H4 (cell line): ENCODE measurements around the gene RAP1GAP. TPM values are rescaled to one million over a fixed set of nuclear protein-coding genes. Genes with fewer than 3 reads are reported as not detected.
"Not testable (repeated sequence)": the region's sequence is repeated elsewhere in the genome, so short reads cannot be mapped to it uniquely, and the experiment has no call there.

Source experiments
- DNase-seq: peaks from one replicate; pipeline ENCODE4 v3.0.0-alpha.2; 2015; ENCODE audit warnings: low spot score
- total RNA-seq: library from RNA; depleted of rRNA; stranded (reverse); fragments of >200 nt; shearing (Covaris generic); gene quantifications from 2 replicates; pipeline ENCODE4 v1.2.3, GENCODE V29; 2014

Gene RAP1GAP
- total RNA-seq, 1 experiment from 2014 or later: 2.0 TPM

- no peak for DNase-seq
Measured at GRCh38 chr1:21644348-21644747, 24.8 kb downstream of the RAP1GAP start.

GRCh38 chr1:21643624-21644023, 25.5 kb downstream of the RAP1GAP start:
- no peak for DNase-seq

DNA sequence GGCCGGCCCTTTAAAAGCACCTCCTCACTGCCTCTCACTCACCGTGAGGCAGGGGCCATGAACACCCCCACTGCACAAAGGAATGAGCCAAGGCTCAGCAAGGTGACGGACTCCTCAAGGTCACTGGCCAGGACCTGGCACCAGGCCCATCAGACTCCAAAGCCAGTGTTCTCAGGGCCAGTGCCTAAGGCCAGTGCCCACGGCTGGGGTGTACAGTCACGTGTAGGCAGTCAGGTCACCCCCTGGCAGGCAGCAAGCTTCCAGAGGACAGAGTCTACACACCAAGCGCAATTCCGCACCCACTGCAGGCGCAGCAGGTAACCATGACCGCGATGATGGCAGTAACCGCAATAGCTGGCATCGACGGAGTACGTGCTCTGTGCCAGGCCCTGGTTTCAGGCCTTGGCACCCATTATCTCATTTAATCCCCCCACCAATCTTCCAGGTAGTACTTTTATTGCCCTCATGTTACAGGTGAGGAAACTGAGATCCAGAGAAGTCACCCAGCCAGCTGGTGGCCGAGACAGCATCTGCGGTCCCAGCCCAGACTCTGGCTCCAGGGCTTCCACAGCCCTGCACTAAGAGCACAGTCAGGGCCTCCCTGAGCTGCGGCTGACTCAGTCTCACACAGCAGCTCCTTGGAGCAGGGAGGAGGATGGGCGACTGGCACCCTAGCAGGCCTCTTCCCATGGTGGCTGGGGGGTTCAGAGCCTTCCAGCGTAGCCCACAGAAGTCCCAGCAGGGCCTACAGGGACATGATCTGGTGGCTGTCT, 27.0 kb downstream of the RAP1GAP start:
- DNase-seq: no peak

- DNase-seq: no peak
Measured at GRCh38 chr1:21641537-21641936, 27.6 kb downstream of the RAP1GAP start.

DNA sequence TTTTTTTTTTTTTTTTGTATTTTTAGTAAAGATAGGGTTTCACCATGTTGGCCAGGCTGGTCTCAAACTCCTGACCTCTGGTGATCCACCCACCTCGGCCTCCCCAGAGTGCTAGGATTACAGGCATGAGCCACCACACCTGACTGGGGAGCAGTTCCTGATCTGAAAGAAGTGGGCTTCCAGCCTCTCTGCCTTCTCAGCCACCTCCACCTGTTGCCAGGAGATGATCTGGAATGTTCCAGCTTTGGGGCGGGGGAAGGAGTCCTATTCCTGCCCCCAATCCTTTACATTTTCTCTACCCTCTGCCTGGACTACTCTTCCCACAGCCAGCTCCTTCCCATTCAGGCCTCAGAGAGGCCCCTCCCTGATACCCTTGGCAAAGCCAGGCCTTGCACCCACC, 28.1 kb downstream of the RAP1GAP start:
- DNase-seq: no peak

DNA sequence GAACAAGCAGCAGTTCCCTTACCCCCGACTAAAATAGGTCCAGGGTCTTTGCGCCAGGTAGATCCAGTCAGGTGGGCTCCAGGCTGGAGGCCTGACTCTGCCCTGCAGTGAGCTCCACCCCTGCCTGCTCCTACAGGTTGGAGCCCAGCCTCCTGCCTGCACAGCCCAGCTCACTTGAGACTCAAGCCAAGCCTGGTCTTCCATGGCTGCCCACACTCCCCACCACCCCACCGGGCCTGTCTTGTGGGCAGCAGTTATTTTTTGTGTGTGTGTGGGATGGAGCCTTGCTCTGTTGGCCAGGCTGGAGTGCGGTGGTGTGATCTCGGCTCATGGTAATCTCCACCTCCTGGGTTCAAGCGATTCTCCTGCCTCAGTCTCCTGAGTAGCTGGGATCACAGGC, 28.5 kb downstream of the RAP1GAP start:
- DNase-seq: no peak

- no peak for DNase-seq
Measured at GRCh38 chr1:21639594-21640041, 29.5 kb downstream of the RAP1GAP start.

DNA sequence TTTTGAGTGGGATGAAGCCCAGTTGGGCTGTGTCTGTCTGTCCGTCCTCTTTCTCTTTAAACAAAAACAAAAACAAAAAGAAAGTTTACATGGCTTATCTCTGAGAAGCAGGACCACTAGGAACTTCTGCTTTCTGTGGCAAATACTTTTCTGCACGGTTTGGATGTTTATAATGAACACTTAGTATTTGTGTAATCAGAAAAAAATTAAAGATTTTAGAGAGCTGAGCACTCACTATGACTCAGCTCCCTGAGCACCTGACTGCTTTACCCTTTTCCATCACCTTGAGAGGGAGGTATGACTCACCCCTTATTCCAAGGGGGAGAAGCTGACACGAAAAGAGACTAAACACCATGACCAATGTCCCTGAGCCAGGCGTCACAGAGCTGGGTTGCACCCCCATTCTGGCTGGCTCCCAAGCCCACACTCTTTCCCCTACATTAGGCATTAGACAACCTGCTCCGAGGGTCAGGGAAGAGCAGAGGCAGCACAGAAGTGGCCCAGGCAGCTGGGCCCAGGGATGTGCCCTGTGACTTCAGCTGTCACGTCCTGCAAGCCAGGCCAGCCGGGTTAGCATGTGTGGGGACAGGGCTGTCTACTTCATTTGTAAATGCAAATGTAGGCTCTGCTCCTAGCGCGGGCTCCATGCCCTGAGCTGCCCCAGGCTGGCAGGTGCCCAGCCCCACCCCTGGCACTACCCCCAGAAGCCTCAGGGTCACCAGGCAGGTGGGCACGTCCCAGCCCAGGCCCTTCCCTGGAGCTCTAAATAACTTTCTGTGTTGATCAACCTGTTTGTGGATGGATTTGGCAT, 30.4 kb downstream of the RAP1GAP start:
- DNase-seq: peak; percentile 96

DNA sequence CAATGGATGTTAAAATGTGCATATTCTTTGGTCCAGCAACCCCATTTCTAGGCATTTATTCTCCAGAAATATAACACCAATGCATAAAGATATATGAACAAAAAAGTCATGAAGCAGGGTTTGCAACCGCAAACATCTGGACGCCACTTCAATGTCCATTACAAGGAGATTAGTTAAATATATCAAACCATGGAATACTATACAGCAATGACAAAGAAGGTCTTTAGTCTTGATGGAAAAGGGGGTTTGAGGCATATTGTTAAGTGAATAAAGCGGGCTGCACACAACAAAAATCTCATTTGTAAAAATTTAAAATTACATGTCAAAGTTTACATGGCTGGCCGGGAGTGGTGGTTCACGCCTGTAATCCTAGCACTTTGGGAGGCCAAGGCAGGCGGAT, 31.6 kb downstream of the RAP1GAP start:
- DNase-seq: no peak

DNA sequence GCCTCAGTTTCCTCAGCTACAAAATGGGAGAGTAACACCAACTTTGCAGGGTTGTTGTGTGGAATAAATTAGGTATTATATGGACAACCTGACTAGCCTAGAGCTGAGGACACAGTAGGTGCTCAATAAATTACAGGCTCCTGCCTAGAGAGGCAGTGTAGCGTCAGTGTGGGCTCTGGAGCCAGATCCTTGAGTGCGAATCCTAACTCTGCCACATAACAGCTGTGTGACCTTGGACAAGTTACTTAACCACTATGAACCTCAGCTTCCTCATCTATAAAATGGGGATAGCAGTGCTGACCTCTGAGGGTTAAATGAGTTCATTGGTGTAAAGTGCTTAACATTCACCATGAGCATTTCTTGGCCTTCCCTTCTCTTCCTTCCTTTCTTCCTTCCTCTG, 33.1 kb downstream of the RAP1GAP start:
- no peak for DNase-seq

DNA sequence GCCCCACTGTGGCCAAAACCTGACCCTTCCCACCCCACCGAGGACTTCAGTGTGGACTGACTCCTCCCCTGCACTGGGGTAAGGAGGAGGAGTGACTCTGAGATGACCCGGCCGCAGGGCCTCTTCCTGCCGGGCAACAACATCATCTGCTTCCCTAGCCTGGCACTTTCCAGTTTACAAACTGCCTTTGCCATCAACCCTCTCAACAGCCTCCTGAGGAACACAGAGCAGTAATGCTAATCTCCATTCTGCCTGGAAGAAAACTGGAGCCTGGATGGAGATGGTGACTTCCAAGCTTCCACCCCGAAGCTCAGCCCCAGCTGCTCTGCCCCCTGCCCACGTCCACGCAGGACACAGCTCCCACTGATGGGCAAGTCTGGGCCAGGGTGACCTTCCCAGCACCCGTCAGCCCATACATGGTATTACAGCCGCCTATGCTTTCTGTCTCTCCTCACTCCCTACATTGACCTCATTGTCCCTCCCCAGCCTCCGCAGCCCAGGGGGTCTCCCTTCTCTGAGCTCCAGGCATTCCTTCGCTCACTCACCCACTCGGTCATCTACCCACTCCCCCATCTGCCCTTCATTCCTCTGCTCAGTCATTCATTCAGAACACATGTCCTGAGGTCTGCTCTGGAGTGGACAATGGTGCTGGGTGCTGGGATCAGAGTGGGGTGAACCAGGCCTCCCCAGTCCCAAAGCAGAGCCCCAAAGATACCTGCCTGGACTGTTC, 34.2 kb downstream of the RAP1GAP start:
- DNase-seq: no peak

DNA sequence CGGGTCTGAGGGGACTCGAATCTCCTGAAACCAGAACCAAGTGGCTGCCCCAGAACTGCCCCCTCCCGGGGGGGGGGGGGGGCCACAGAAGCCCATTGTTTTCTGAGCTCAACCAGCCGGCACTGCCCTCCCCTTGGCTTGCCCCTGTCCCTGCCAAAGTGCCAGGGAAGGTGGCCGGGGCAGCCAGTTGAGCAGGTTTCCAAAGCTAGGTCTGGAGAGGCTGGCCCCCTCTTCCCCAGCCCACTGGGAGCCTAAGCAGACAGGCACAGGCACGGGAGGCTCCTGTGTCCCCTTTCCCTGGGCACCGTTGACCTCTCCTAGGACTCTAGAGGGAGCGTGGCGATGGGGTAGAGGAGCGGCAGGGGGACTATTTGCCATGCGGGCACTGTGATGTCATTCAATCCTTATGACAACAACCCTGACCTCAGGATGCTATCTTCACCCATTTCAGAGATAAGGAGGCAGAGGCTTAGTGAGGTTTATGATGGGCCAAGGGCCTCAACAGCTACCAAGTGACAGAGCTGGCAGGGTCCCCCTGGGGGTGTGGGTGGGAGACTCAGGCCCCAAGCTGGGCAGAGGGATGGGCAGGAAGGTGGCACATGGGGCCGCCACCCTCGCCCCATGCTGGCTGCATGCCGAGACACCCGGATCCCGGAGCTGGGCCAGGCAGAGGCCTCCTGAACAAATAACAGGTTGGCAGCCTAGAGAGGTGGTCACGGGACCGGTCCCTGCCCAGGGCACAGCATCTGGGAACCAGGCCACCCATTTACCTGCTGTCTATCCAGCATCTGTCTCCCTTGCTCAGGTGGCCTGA, 35.0 kb downstream of the RAP1GAP start:
- DNase-seq: no peak

DNA sequence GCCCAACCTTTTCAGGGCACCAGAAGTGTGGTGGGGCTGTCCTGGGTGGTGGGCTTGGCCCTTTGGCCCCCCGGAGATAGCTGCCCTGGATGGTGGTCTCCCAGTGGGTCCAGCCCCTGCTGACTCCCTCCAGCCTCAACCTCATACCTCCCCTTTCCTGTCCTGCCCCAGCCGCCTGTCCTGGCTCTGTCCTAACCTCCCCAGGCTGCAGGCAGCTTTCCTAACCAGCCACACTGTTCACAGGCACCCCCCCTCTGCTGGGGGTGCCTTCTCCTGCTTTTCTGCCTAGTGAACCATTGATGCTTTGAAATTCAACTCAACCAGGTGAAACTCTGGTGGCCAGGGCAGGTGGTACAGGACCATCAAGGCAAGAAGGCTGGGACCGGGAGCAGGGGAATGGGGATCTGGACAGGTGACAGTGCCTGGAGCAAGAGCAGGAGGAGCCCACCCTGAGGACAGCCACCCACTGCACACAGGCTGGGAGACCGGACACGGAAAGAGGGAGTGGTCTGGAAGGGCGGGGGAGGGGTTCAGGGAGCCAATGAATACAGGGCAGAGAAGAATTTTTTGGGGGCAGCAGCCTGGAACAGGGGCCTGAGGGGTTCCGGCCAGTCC, 35.9 kb downstream of the RAP1GAP start:
- DNase-seq: no peak

DNA sequence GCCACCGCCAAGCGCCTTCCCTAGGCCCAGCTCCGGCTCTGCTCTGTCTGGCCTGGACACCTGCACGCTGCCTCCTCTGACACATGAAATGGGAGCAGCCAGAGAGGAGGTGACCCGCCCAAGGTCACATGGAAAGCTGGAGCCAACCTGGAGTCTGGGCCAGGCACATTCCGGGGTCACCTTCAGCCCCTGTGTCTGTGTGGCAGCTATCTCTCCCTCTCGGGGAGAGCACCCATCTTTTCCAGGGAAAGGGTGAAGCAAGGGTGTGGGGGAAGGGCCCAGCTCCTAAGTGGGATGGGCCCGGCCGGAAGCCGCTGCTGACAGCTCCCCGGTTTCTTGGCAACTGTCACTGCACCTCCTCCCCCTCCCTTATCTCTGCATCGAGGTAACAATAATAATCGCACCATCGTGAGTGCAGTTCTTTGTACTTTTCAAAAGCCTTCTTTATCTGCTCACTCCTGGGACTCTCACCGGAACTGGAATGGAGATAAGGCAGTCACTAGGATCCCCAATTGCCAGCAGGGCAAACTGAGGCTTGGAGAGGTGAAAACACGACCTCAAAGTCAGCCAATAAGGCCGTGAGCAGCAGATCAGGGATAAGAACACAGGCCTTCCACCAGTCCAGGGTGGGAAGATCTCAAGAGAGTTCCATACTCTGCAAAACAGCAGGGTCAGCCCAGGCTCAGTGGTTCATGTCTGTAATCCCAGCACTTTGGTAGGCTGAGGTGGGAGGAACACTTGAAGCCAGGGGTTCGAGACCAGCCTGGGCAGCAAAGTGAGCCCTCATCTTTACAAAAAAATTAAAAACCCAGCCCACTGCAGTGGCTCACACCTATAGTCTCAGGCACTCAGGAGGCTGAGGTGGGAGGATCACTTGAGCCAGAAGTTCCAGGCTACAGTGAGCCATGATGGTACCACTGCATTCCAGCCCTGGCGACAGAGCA, 36.9 kb downstream of the RAP1GAP start:
- DNase-seq: peak; percentile 29

- DNase-seq: not testable (repeated sequence)
Measured at GRCh38 chr1:21631590-21631943, 37.6 kb downstream of the RAP1GAP start.

DNA sequence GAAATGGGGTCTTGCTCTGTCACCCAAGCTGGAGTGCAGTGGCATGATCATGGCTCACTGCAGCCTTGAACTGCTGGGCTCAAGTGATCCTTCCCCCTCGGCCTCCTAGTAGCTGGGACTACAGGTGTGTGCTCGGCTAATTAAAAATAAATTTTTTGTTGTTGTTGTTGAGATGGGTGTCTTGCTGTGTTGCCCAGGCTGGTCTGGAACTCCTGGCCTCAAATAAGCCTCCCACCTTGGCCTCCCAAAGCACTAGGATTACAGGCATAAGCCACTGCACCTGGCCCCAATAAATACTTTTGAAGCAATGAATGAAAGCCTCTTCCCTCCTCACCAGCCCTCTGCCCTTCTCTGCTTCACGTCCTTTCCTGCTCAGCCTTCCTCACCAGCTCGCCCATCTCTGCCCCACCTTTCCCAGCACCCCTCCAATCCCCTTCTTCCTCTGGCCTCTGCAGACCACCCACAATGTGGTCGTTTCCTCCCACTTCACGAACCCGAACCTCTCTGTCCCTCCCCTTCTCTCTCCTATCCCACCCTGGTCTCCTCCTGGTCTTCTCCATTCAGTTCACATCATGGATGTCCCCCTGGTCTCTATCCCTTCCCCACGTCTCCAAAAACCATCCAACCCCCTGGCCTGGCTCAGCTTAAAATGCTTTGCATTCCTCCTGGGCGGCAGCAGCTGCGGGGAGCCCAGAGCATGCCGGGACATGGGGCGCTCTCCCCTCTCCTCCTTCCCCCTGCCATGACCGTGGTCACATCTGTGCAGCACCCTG, 38.4 kb downstream of the RAP1GAP start:
- no peak for DNase-seq

DNA sequence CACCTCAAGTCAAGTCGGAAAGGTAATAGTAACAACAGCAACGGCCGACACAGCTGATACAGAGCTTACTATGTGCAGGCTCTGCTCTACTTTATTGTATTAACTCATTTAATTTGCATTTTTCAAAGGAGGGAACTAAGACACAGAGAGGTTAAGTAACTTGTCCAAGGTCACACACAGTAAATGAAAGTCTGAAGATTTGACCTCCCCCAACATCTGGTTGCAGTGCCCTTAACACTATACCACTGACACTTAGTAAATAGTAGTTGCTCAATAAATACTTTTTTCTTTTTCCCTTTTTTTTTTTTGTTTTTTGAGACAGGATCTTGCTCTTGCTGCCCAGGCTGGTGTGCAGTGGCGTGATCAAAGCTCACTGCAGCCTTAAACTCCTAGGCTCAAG, 39.2 kb downstream of the RAP1GAP start:
- DNase-seq: no peak

DNA sequence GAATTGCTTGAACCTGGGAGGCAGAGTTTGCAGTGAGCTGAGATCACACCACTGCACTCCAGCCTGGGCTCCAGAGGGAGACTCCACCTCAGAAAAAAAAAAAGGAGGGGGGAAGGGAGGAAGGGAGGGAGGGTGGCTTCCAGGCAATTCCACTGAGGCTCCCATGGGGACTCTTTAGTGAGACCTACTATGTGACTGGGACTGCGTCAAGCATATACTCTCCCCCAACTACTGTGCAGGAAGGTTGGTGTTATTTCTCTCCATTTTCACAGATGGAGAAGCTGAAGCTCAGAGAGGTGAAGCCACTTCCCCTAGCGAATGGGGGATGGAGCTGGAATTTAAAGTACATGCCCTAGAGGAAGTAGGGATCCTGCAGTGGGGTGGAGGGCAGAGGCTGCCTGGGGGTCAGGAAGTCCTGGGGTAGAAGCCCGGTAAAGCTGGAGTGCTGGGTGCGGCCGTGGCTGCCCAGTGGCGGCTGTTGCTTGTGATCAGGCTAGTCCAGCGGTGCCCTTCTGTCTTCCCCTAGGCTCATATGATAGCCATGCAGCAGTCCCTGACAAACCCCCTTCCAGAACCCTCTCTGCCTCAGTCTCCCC, 40.3 kb downstream of the RAP1GAP start:
- DNase-seq: no peak

- peak; percentile 62 for DNase-seq
Measured at GRCh38 chr1:21626921-21627339, 42.2 kb downstream of the RAP1GAP start.
